IMR-90 (cell line): ENCODE data around the gene AP4S1. TPM values are rescaled to one million over a fixed set of nuclear protein-coding genes. Genes with fewer than 3 reads are reported as not detected.

Experiments used
- ATAC-seq: fragments of 200-7000 bp; cut with Tn5 transposase; 2 replicates; pipeline ENCODE4 v1.9.1; 2020; ENCODE audit warnings: low read depth, mild to moderate bottlenecking, moderate library complexity
- BruUV-seq: library from RNA; stranded (reverse); fragments of 400-500 nt; replicated peaks from 2 replicates; lab custom pipeline; 2021; lab: Mats Ljungman, UMichigan
- CTCF ChIA-PET: fragments of 300-600 bp; formaldehyde crosslinking; extraction: SDS; loops from one replicate; lab custom pipeline; 2021; ENCODE audit warnings: antibody characterized with exemption; lab: Yijun Ruan, JAX
- POLR2A ChIA-PET: fragments of 300-600 bp; sonication (Branson Sonifier 250); formaldehyde crosslinking; loops from one replicate; lab custom pipeline; 2022; ENCODE audit warnings: antibody characterized with exemption; ENCODE audit not compliant: unreplicated experiment; lab: Charles Lee
- DNase-seq: peaks from one replicate; pipeline ENCODE4 v3.0.0; 2013
- H2AFZ ChIP-seq: replicated peaks from 2 replicates; pipeline ENCODE3; 2013; ENCODE audit warnings: low read length, mild to moderate bottlenecking; ENCODE audit not compliant: poor library complexity
- H2AK5ac ChIP-seq: 2 replicates; pipeline ENCODE4 v1.6.1; 2013; ENCODE audit warnings: low read depth, low read length, inconsistent platforms
- H2AK9ac ChIP-seq: replicated peaks from 2 replicates; pipeline ENCODE3; 2013; ENCODE audit warnings: mild to moderate bottlenecking, low read depth, low read length, moderate library complexity; ENCODE audit not compliant: poor library complexity
- H2BK120ac ChIP-seq: 2 replicates; pipeline ENCODE4 v1.6.1; 2013; ENCODE audit warnings: low read depth, low read length, inconsistent platforms
- H2BK15ac ChIP-seq: 3 replicates; pipeline ENCODE4 v1.6.1; 2013; ENCODE audit warnings: low read depth, low read length, inconsistent platforms
- H2BK20ac ChIP-seq: 2 replicates; pipeline ENCODE4 v1.6.1; 2013; ENCODE audit warnings: low read depth, mild to moderate bottlenecking, inconsistent platforms, low read length, moderate library complexity
- H2BK5ac ChIP-seq: 2 replicates; pipeline ENCODE4 v1.6.1; 2013; ENCODE audit warnings: mild to moderate bottlenecking, low read depth, low read length, inconsistent platforms; ENCODE audit not compliant: poor library complexity, severe bottlenecking
- H3K14ac ChIP-seq: replicated peaks from 2 replicates; pipeline ENCODE4 v1.6.1; 2013; ENCODE audit warnings: low read depth, low read length, inconsistent platforms
- H3K18ac ChIP-seq: 2 replicates; pipeline ENCODE4 v1.6.1; 2013; ENCODE audit warnings: low read depth, low read length, control low read depth
- H3K23ac ChIP-seq: 2 replicates; pipeline ENCODE4 v1.6.1; 2013; ENCODE audit warnings: low read depth, low read length, inconsistent platforms
- H3K27ac ChIP-seq: 2 replicates; pipeline ENCODE4 v1.5.1; 2013; ENCODE audit warnings: mild to moderate bottlenecking, control low read depth, low read length; ENCODE audit not compliant: insufficient read depth
- H3K27me3 ChIP-seq: 2 replicates; pipeline ENCODE4 v1.6.1; 2013; ENCODE audit warnings: low read length; ENCODE audit not compliant: control insufficient read depth, insufficient read depth
- H3K36me3 ChIP-seq: 2 replicates; pipeline ENCODE4 v1.6.1; 2013; ENCODE audit warnings: low read length, mixed read lengths; ENCODE audit not compliant: control insufficient read depth, insufficient read depth
- H3K4ac ChIP-seq: 2 replicates; pipeline ENCODE4 v1.6.1; 2013; ENCODE audit warnings: low read depth, low read length, inconsistent platforms
- H3K4me1 ChIP-seq: 2 replicates; pipeline ENCODE4 v1.6.1; 2013; ENCODE audit warnings: low read length, mixed read lengths; ENCODE audit not compliant: control insufficient read depth, insufficient read depth
- H3K4me2 ChIP-seq: 2 replicates; pipeline ENCODE4 v1.6.1; 2013; ENCODE audit warnings: low read depth, mild to moderate bottlenecking, control low read depth, low read length, moderate library complexity
- H3K4me3 ChIP-seq: 2 replicates; pipeline ENCODE4 v1.5.1; 2013; ENCODE audit warnings: low read depth, mild to moderate bottlenecking, control low read depth, low read length, moderate library complexity; ENCODE audit not compliant: insufficient read depth
- H3K56ac ChIP-seq: 2 replicates; pipeline ENCODE4 v1.6.1; 2013; ENCODE audit warnings: low read length, inconsistent platforms; ENCODE audit not compliant: insufficient read depth; ENCODE audit errors: extremely low read depth
- H3K79me1 ChIP-seq, 2 experiments: 2 replicates each; pipeline ENCODE4 v1.6.1; 2013; ENCODE audit warnings: low read length in 2 of 2, inconsistent platforms in 1 of 2, low read depth in 1 of 2
- H3K9ac ChIP-seq: 2 replicates; pipeline ENCODE4 v1.6.1; 2013; ENCODE audit warnings: low read depth, low read length, control low read depth
- H3K9me1 ChIP-seq: 2 replicates; pipeline ENCODE4 v1.6.1; 2013; ENCODE audit warnings: low read length, inconsistent platforms; ENCODE audit not compliant: insufficient read depth
- H3K9me3 ChIP-seq: 2 replicates; pipeline ENCODE4 v1.6.1; 2013; ENCODE audit warnings: low read length; ENCODE audit not compliant: control insufficient read depth, insufficient read depth
- H4K20me1 ChIP-seq: 2 replicates; pipeline ENCODE4 v1.6.1; 2013; ENCODE audit warnings: low read length, inconsistent platforms; ENCODE audit not compliant: insufficient read depth
- H4K5ac ChIP-seq: 2 replicates; pipeline ENCODE4 v1.6.1; 2013; ENCODE audit warnings: mild to moderate bottlenecking, low read depth, low read length, control low read depth
- H4K8ac ChIP-seq, 2 experiments: 2 replicates each; pipeline ENCODE4 v1.6.1; 2013; ENCODE audit warnings: low read depth in 2 of 2, low read length in 2 of 2, control low read depth in 1 of 2, inconsistent platforms in 1 of 2
- H4K91ac ChIP-seq: 2 replicates; pipeline ENCODE4 v1.6.1; 2013; ENCODE audit warnings: low read depth, low read length, inconsistent platforms; ENCODE audit not compliant: insufficient read depth
- FOS ChIP-seq: fragments of 150-350 bp; IDR thresholded peaks from 2 replicates; pipeline ENCODE4 v1.6.1; 2016; ENCODE audit warnings: low read depth, low read length
- POLR2A ChIP-seq: IDR thresholded peaks from 2 replicates; pipeline ENCODE4 v1.6.1; 2012; ENCODE audit warnings: mild to moderate bottlenecking, low read depth, low read length
- dilution Hi-C: fragments of 300-500 bp; cut with HindIII; formaldehyde crosslinking; loops from one replicate; pipeline ENCODE4 v1.14.3; 2018; ENCODE audit warnings: low sequenced_read_pairs; ENCODE audit not compliant: unreplicated experiment
- in situ Hi-C: fragments of 300-500 bp; cut with MboI; formaldehyde crosslinking; loops from 3 replicates; pipeline ENCODE4 v1.14.3; 2019; ENCODE audit warnings: low sequenced_read_pairs, inconsistent platforms, mixed read lengths
- intact Hi-C: fragments of 100-400 bp; cut with micrococcal nuclease; formaldehyde crosslinking; loops from 2 replicates; pipeline ENCODE4 v1.10.0; 2022
- polyA plus RNA-seq, 3 experiments: library from polyadenylated mRNA; depleted of rRNA; stranded (reverse); fragments of >200 nt; gene quantifications; 2 replicates each; pipeline ENCODE4 v1.2.3, GENCODE V29; 2012; ENCODE audit warnings: low replicate concordance in 1 of 3
- total RNA-seq: library from RNA; depleted of rRNA; stranded (reverse); fragments of >200 nt; gene quantifications from 2 replicates; pipeline ENCODE4 v1.2.3, GENCODE V29; 2012

The AP4S1 gene
- total and polyA plus RNA-seq, 2 of the 4 experiments (the other 2 are of a cell fraction), result 2.7 to 4.5 TPM

DNA sequence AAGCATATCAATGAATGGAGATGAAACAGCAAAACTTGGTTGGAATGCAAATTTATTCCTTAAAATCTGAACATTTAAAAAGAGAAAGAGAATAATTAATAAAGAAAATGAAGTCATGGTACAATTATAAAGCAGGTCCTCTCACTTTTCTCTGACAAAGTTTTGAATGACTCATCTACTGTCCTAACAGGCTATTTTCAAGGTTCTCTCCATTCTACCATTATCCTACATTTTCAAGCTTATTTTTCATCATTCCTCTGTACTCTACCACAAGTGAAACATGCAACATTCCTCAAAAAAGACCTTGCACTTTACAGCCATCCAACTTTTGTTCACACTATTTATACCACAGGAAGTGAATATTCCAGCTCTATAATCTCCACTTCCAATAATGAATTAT, 36.9 kb upstream of the AP4S1 start:
- no peak overlapping the region for H2AK5ac ChIP-seq
- H4K91ac ChIP-seq, result no peak overlapping the region
- no peak overlapping the region for H3K4me3 ChIP-seq
- H3K36me3 ChIP-seq, result no peaks in the 10 kb centered on the region
- no peak overlapping the region for H2BK20ac ChIP-seq
- ChIA-PET CTCF (no interaction called here), POLR2A (no interaction called here)
- peak overlapping the region; percentile 22 for H2BK5ac ChIP-seq
- H4K5ac ChIP-seq, result no peak overlapping the region
- no peak overlapping the region for H3K4ac ChIP-seq
- H3K9me1 ChIP-seq, result peaks cover 11% of the 10 kb centered on the region
- H3K9me3 ChIP-seq, result no peaks in the 10 kb centered on the region
- peak; percentile 8; the same call in 1 of the 2 replicates for TF ChIP-seq FOS
- TF ChIP-seq POLR2A, result no peak
- dilution Hi-C loops, result no loop called here
- no peak overlapping the region for H2BK15ac ChIP-seq
- H3K4me2 ChIP-seq, result peak overlapping the region; percentile 27; the same call in 1 of the 2 replicates
- H3K14ac ChIP-seq, result no peak overlapping the region
- peak; percentile 61 for DNase-seq
- no peak overlapping the region for H4K8ac ChIP-seq
- H3K56ac ChIP-seq, result no peak overlapping the region
- no peak overlapping the region for H3K9ac ChIP-seq
- no TSS peak for BruUV-seq
- H3K27ac ChIP-seq, result no peak overlapping the region
- in situ Hi-C loops, result loop anchor here (25.0 kb wide), 1 partner anchor 374 kb away; no protein-coding TSS in a partner anchor
- no peak overlapping the region for H2AK9ac ChIP-seq
- H4K20me1 ChIP-seq, result peaks cover 66% of the 10 kb centered on the region
- intact Hi-C loops, result loop anchor here (10.0 kb wide), 1 partner anchor 216 kb away; the partner anchor contains the start of gene HECTD1
- H3K23ac ChIP-seq, result no peak overlapping the region
- peaks cover 5 to 58% of the 10 kb centered on the region in 2 experiments; a peak in 3 of 4 replicates for H3K79me1 ChIP-seq
- peaks cover 7% of the 10 kb centered on the region for H3K4me1 ChIP-seq
- H3K27me3 ChIP-seq, result no peaks in the 10 kb centered on the region
- peak; percentile 54 for ATAC-seq
- no peak overlapping the region for H2AFZ ChIP-seq
- no peak overlapping the region for H2BK120ac ChIP-seq
- no peak overlapping the region for H3K18ac ChIP-seq
